Measurements from ENCODE around the gene CACNB3. TPM values are rescaled to one million over a fixed set of nuclear protein-coding genes. Genes with fewer than 3 reads are reported as not detected.

Gene CACNB3
- total and polyA plus RNA-seq, 2 of the 8 experiments (the other 6 are each of a cell fraction or from before 2014, with no cell fraction given), result 12.5 to 16.0 TPM

- TF ChIP-seq ZNF274 (IDR thresholded peaks at IDR 0.05; ENCODE audit: borderline replicate concordance, extremely low read depth, low read length) (no peak), KDM4A (IDR thresholded peaks at IDR 0.05; ENCODE audit: low read depth, low read length, severe bottlenecking) (no peak)
These were observed 1.9 kb downstream of the CACNB3 start (continued) for GRCh38 chr12:48819986-48820725.

All from H1 (cell line).